Measurements from ENCODE around the gene POLR2A. TPM values are rescaled to one million over a fixed set of nuclear protein-coding genes. Genes with fewer than 3 reads are reported as not detected.
"Not testable (repeated sequence)": the region's sequence is repeated elsewhere in the genome, so short reads cannot be mapped to it uniquely, and the experiment has no call there.

Gene POLR2A
- total RNA-seq, 4 donors from 2014 or later: 29.5 to 66.4 (median 46.9) TPM

- Histone ChIP-seq H3K36me3 (peaks cover 14 to 45% (median 34%) of the 10 kb centered on the region in 4 donors), H3K27ac (replicated peaks in 1 of 4) (peak overlapping the region in 1 of 4 donors; percentile 71), H3K4me3 (no peak overlapping the region), H3K4me1 (peaks cover 50 to 78% (median 74%) of the 10 kb centered on the region in 4 donors), H3K27me3 (no peaks in the 10 kb centered on the region), H3K9me3 (no peaks in the 10 kb centered on the region)
- DNase-seq (ENCODE audit: extremely low spot score): no peak
- no peak for TF ChIP-seq POLR2AphosphoS5 (IDR thresholded peaks at IDR 0.05)
- TF ChIP-seq EP300 (IDR thresholded peaks at IDR 0.05): no peak
- TF ChIP-seq POLR2A (IDR thresholded peaks at IDR 0.05; ENCODE audit: low read depth): no peak
- no peak for TF ChIP-seq CTCF (IDR thresholded peaks at IDR 0.05)
- intact Hi-C loops (cut with DNase I): no loop called here
- WGBS: 95% methylated on average over 10 of the region's 11 CpGs
Observed at GRCh38 chr17:7468290-7468689, 15.9 kb upstream of the POLR2A start.

- DNase-seq (ENCODE audit: extremely low spot score): no peak
- H3K4me1 ChIP-seq: peaks cover 50 to 85% (median 79%) of the 10 kb centered on the region in 4 donors
Observed at GRCh38 chr17:7468804-7469389, 15.3 kb upstream of the POLR2A start.

GRCh38 chr17:7469843-7470242 is 14.3 kb upstream of the POLR2A start:
- DNase-seq (ENCODE audit: extremely low spot score); H3K27ac ChIP-seq (replicated peaks in 1 of 4); H3K27me3 ChIP-seq; H3K9me3 ChIP-seq; intact Hi-C loops (cut with DNase I); H3K4me3 ChIP-seq: not testable (repeated sequence)
- Histone ChIP-seq H3K36me3 (peaks cover 8 to 31% (median 19%) of the 10 kb centered on the region in 4 donors), H3K4me1 (peaks cover 58 to 94% (median 87%) of the 10 kb centered on the region in 4 donors)
- 94% methylated on average over 12 of the region's 12 CpGs for WGBS

More at GRCh38 chr17:7468804-7469389, 15.3 kb upstream of the POLR2A start:
- peaks cover 8 to 39% (median 28%) of the 10 kb centered on the region in 4 donors for H3K36me3 ChIP-seq
- intact Hi-C loops (cut with DNase I): no loop called here
- no peak overlapping the region for H3K4me3 ChIP-seq
- no peaks in the 10 kb centered on the region for H3K27me3 ChIP-seq
- WGBS: 79% methylated on average over 12 of the region's 12 CpGs
- no peaks in the 10 kb centered on the region for H3K9me3 ChIP-seq
- no peak for TF ChIP-seq POLR2AphosphoS5 (IDR thresholded peaks at IDR 0.05)
- no peak for TF ChIP-seq EP300 (IDR thresholded peaks at IDR 0.05)
- no peak for TF ChIP-seq CTCF (IDR thresholded peaks at IDR 0.05)
- no peak for TF ChIP-seq POLR2A (IDR thresholded peaks at IDR 0.05; ENCODE audit: low read depth)
- peak overlapping the region in 1 of 4 donors; percentile 7 for H3K27ac ChIP-seq (replicated peaks in 1 of 4)

- Histone ChIP-seq H3K36me3 (peaks cover 5 to 27% (median 13%) of the 10 kb centered on the region in 4 donors), H3K27ac (replicated peaks in 1 of 4) (peak overlapping the region in 1 of 4 donors; percentile 20), H3K4me1 (peaks cover 65 to 99% (median 93%) of the 10 kb centered on the region in 4 donors)
- H3K27me3 ChIP-seq; DNase-seq (ENCODE audit: extremely low spot score); H3K9me3 ChIP-seq; intact Hi-C loops (cut with DNase I); H3K4me3 ChIP-seq: not testable (repeated sequence)
- 82% methylated on average over 8 of the region's 8 CpGs for WGBS
Observed at GRCh38 chr17:7470457-7470973, 13.7 kb upstream of the POLR2A start.

- no peak overlapping the region for H3K4me3 ChIP-seq
- DNase-seq (ENCODE audit: extremely low spot score): no peak
- H3K27ac ChIP-seq (replicated peaks in 1 of 4): peak overlapping the region in 2 of 4 donors; percentile 23 to 51
- 88% methylated on average over 2 of the region's 2 CpGs for WGBS
- H3K9me3 ChIP-seq: no peaks in the 10 kb centered on the region
- H3K27me3 ChIP-seq: no peaks in the 10 kb centered on the region
- H3K4me1 ChIP-seq: peaks cover 66 to 99% (median 93%) of the 10 kb centered on the region in 4 donors
- peaks cover 0 to 14% (median 2%) of the 10 kb centered on the region in 4 donors for H3K36me3 ChIP-seq
- no peak for TF ChIP-seq POLR2A (IDR thresholded peaks at IDR 0.05; ENCODE audit: low read depth)
- no peak for TF ChIP-seq POLR2AphosphoS5 (IDR thresholded peaks at IDR 0.05)
- TF ChIP-seq CTCF (IDR thresholded peaks at IDR 0.05): no peak
- TF ChIP-seq EP300 (IDR thresholded peaks at IDR 0.05): no peak
- intact Hi-C loops (cut with DNase I): no loop called here
Observed at GRCh38 chr17:7471729-7472128, 12.4 kb upstream of the POLR2A start.

GRCh38 chr17:7474767-7475166 is 9.4 kb upstream of the POLR2A start:
- H3K9me3 ChIP-seq; DNase-seq (ENCODE audit: extremely low spot score); H3K4me3 ChIP-seq; H3K36me3 ChIP-seq; intact Hi-C loops (cut with DNase I); H3K27me3 ChIP-seq: not testable (repeated sequence)
- 96% methylated on average over 8 of the region's 8 CpGs for WGBS
- Histone ChIP-seq H3K27ac (replicated peaks in 1 of 4) (peak overlapping the region; percentile 100), H3K4me1 (peaks cover 63 to 88% (median 84%) of the 10 kb centered on the region in 4 donors)
